ENCODE results near the gene LRP5.

Gene LRP5

GRCh38 chr11:68440224-68440623, 127.8 kb downstream of the LRP5 start:
- H3K4me3 ChIP-seq (ENCODE audit: low read depth, low read length) = no peak overlapping the region
- no peak for DNase-seq (ENCODE audit: low read depth)
- TF ChIP-seq MYC (IDR thresholded peaks at IDR 0.05; ENCODE audit: low read depth, low read length) (no peak), MAX (IDR thresholded peaks at IDR 0.05; ENCODE audit: low read depth, low read length) (no peak), CTCF (IDR thresholded peaks at IDR 0.05; ENCODE audit: low read depth, low read length) (no peak), POLR2A (IDR thresholded peaks at IDR 0.05; ENCODE audit: extremely low read depth, insufficient read length) (no peak)

GRCh38 chr11:68441466-68442230, 129.3 kb downstream of the LRP5 start:
- TF ChIP-seq POLR2A (IDR thresholded peaks at IDR 0.05; ENCODE audit: extremely low read depth, insufficient read length) (no peak), CTCF (IDR thresholded peaks at IDR 0.05; ENCODE audit: low read depth, low read length) (no peak), MAX (IDR thresholded peaks at IDR 0.05; ENCODE audit: low read depth, low read length) (no peak), MYC (IDR thresholded peaks at IDR 0.05; ENCODE audit: low read depth, low read length) (no peak)
- DNase-seq (ENCODE audit: low read depth) = peak; percentile 83

GRCh38 chr11:68442433-68442832, 130.0 kb downstream of the LRP5 start:
- no peak for TF ChIP-seq CTCF (IDR thresholded peaks at IDR 0.05; ENCODE audit: low read depth, low read length)

More at GRCh38 chr11:68441466-68442230, 129.3 kb downstream of the LRP5 start:
- no peak overlapping the region for H3K4me3 ChIP-seq (ENCODE audit: low read depth, low read length)

GRCh38 chr11:68444566-68444965, 132.2 kb downstream of the LRP5 start:
- TF ChIP-seq MYC (IDR thresholded peaks at IDR 0.05; ENCODE audit: low read depth, low read length) (no peak), POLR2A (IDR thresholded peaks at IDR 0.05; ENCODE audit: extremely low read depth, insufficient read length) (no peak), CTCF (IDR thresholded peaks at IDR 0.05; ENCODE audit: low read depth, low read length) (no peak), MAX (IDR thresholded peaks at IDR 0.05; ENCODE audit: low read depth, low read length) (no peak)
- no peak overlapping the region for H3K4me3 ChIP-seq (ENCODE audit: low read depth, low read length)
- no peak for DNase-seq (ENCODE audit: low read depth)

More at GRCh38 chr11:68442433-68442832, 130.0 kb downstream of the LRP5 start:
- DNase-seq (ENCODE audit: low read depth) = no peak
- no peak overlapping the region for H3K4me3 ChIP-seq (ENCODE audit: low read depth, low read length)

GRCh38 chr11:68445531-68446035, 133.2 kb downstream of the LRP5 start:
- no peak for DNase-seq (ENCODE audit: low read depth)
- TF ChIP-seq MYC (IDR thresholded peaks at IDR 0.05; ENCODE audit: low read depth, low read length) = no peak
- no peak for TF ChIP-seq MAX (IDR thresholded peaks at IDR 0.05; ENCODE audit: low read depth, low read length)
- no peak for TF ChIP-seq POLR2A (IDR thresholded peaks at IDR 0.05; ENCODE audit: extremely low read depth, insufficient read length)
- no peak for TF ChIP-seq CTCF (IDR thresholded peaks at IDR 0.05; ENCODE audit: low read depth, low read length)
- no peak overlapping the region for H3K4me3 ChIP-seq (ENCODE audit: low read depth, low read length)
